IMR-90 (cell line): ENCODE data around the gene ADCY2.

ENCODE experiments used
- CEBPB ChIP-seq: IDR thresholded peaks from 2 replicates; pipeline ENCODE4 v1.6.1; 2012; ENCODE audit warnings: low read depth, low read length, improper control_type of control experiment
- FOS ChIP-seq: fragments of 150-350 bp; IDR thresholded peaks from 2 replicates; pipeline ENCODE4 v1.6.1; 2016; ENCODE audit warnings: low read depth, low read length
- POLR2A ChIP-seq: IDR thresholded peaks from 2 replicates; pipeline ENCODE4 v1.6.1; 2012; ENCODE audit warnings: mild to moderate bottlenecking, low read depth, low read length
- RAD21 ChIP-seq: IDR thresholded peaks from 2 replicates; pipeline ENCODE4 v1.6.1; 2012; ENCODE audit warnings: low read length, improper control_type of control experiment
- RFX5 ChIP-seq: IDR thresholded peaks from 2 replicates; pipeline ENCODE4 v1.8.0; 2012; ENCODE audit warnings: low read depth, mild to moderate bottlenecking, low read length, moderate library complexity
- TF ChIP-seq, protein P1 (sequence below): conservative IDR thresholded peaks from 2 replicates; pipeline ENCODE4 v1.5.1; 2012; ENCODE audit warnings: mild to moderate bottlenecking, low read depth, low read length, improper control_type of control experiment
- TF ChIP-seq, protein P2 (sequence below): fragments of 150-350 bp; IDR thresholded peaks from 2 replicates; pipeline ENCODE4 v1.6.1; 2017; ENCODE audit warnings: mild to moderate bottlenecking, antibody characterized with exemption, low read length, low read depth
- TF ChIP-seq, protein P3 (sequence below): fragments of 150-350 bp; IDR thresholded peaks from 2 replicates; pipeline ENCODE4 v1.6.1; 2016; ENCODE audit warnings: low read depth, mild to moderate bottlenecking, low read length, moderate library complexity, borderline replicate concordance

DNA sequence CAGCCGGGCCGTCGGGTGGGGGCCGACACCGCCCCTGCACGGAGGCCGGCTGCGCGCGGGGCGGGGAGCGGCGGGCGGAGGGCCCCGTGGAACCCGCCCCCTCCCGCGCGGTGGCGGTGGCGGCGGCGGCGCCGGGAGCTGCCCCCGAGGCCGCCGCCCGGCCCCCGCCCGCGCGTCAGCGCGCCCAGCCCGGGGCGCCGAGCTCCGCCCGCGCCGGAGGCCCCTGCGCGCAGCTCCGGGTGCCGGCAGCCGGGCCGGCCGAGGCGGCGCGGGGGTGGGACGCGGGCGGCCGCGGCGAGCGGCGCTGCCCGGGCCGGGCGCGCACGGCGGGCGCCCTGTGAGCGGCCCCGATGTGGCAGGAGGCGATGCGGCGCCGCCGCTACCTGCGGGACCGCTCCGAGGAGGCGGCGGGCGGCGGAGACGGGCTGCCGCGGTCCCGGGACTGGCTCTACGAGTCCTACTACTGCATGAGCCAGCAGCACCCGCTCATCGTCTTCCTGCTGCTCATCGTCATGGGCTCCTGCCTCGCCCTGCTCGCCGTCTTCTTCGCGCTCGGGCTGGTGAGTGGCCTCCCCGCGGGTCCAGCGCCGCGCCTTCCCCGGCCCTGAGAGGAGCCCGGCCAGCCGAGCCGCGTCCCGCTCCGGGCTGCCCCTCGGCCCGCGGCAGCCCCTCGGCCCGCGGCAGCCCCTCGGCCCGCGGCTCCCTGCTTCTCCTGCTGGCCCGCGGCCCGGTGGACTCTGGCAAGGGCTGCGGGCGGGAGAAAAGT, at the start of gene ADCY2:
- TF ChIP-seq, protein P1, sequence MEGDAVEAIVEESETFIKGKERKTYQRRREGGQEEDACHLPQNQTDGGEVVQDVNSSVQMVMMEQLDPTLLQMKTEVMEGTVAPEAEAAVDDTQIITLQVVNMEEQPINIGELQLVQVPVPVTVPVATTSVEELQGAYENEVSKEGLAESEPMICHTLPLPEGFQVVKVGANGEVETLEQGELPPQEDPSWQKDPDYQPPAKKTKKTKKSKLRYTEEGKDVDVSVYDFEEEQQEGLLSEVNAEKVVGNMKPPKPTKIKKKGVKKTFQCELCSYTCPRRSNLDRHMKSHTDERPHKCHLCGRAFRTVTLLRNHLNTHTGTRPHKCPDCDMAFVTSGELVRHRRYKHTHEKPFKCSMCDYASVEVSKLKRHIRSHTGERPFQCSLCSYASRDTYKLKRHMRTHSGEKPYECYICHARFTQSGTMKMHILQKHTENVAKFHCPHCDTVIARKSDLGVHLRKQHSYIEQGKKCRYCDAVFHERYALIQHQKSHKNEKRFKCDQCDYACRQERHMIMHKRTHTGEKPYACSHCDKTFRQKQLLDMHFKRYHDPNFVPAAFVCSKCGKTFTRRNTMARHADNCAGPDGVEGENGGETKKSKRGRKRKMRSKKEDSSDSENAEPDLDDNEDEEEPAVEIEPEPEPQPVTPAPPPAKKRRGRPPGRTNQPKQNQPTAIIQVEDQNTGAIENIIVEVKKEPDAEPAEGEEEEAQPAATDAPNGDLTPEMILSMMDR: no peak
- TF ChIP-seq RAD21 (no peak), POLR2A (no peak), CEBPB (no peak), FOS (no peak), RFX5 (no peak)
- TF ChIP-seq, protein P2, sequence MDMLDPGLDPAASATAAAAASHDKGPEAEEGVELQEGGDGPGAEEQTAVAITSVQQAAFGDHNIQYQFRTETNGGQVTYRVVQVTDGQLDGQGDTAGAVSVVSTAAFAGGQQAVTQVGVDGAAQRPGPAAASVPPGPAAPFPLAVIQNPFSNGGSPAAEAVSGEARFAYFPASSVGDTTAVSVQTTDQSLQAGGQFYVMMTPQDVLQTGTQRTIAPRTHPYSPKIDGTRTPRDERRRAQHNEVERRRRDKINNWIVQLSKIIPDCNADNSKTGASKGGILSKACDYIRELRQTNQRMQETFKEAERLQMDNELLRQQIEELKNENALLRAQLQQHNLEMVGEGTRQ: no peak
- TF ChIP-seq, protein P3, sequence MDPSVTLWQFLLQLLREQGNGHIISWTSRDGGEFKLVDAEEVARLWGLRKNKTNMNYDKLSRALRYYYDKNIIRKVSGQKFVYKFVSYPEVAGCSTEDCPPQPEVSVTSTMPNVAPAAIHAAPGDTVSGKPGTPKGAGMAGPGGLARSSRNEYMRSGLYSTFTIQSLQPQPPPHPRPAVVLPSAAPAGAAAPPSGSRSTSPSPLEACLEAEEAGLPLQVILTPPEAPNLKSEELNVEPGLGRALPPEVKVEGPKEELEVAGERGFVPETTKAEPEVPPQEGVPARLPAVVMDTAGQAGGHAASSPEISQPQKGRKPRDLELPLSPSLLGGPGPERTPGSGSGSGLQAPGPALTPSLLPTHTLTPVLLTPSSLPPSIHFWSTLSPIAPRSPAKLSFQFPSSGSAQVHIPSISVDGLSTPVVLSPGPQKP: no peak
